Lung microvascular endothelial cell (primary cell): ENCODE results near the gene PDE4DIP. TPM values are rescaled to one million over a fixed set of nuclear protein-coding genes. Genes with fewer than 3 reads are reported as not detected.
"Not testable (repeated sequence)": the region's sequence is repeated elsewhere in the genome, so short reads cannot be mapped to it uniquely, and the experiment has no call there.

Source experiments
- DNase-seq, 2 donors: peaks; one replicate each; pipeline versions ENCODE4 v3.0.0 to v3.0.0-alpha.2; 2010; ENCODE audit warnings: low read depth in 2 of 2
- total RNA-seq: library from RNA; depleted of rRNA; stranded (reverse); fragments of >200 nt; gene quantifications from 2 replicates; pipeline ENCODE4 v1.2.1, GENCODE V29; 2014

PDE4DIP gene
- total RNA-seq, 1 donor from 2014 or later, result 3.4 TPM

DNA sequence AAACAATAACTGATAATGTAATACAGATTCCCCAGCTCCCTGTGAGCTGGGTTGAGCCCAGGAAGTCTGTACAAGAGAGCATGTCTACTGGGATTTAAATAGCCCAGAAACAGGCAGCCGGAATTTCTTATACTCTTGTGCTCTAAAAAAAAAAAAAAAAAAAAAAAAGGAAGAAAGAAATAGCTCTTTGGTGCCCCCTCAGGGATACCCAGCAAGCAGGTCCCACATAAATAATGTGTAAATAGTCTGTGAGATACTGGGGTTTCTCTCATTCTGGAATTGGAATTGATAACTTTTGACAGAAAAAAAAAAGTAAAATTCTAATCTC lies 25.4 kb downstream of the PDE4DIP start:
- DNase-seq, result not testable (repeated sequence)

- DNase-seq, result not testable (repeated sequence)
Measured at GRCh38 chr1:148874408-148875388, 30.5 kb downstream of the PDE4DIP start.

GRCh38 chr1:148879812-148880416 lies 35.7 kb downstream of the PDE4DIP start:
- DNase-seq, result not testable (repeated sequence)

DNA sequence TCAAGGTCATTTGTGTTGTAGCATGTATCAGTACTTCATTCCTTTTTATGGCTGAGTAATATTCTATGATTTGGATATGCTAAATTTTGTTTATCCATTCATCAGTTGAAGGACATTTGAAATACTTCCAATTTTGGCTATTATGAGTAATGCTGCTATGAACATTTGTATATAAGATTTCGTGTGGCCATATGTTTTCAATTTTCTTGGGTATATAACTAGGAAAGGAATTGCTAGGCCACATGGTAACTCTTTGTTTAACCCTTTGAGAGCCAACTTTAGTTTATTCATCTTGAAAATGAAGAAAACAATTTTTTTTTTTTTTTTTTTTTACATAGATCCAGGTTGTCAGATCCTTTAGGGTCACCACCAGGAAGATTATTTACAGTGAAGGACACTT lies 37.0 kb downstream of the PDE4DIP start:
- DNase-seq, result not testable (repeated sequence)

GRCh38 chr1:148885219-148885618 lies 41.0 kb downstream of the PDE4DIP start:
- DNase-seq, result not testable (repeated sequence)

DNA sequence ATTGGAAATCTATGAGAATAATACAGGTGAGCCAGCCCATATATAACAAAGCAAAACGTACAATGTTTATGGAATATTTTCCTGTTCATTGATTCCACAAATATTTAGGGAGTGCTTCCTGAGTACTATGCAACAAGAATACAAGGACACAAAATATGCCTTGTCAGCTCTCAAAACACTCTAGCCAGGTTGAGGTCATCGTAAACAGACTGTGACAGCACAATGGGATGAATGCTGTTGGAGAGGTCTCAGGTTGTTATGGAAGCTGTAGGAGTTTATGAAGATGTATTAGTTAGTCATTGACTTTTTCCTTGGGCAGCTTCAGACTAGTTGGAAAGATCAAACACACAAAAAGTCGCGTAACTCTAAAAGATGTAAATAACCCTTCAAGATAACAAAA lies 42.1 kb downstream of the PDE4DIP start:
- DNase-seq, result not testable (repeated sequence)

DNA sequence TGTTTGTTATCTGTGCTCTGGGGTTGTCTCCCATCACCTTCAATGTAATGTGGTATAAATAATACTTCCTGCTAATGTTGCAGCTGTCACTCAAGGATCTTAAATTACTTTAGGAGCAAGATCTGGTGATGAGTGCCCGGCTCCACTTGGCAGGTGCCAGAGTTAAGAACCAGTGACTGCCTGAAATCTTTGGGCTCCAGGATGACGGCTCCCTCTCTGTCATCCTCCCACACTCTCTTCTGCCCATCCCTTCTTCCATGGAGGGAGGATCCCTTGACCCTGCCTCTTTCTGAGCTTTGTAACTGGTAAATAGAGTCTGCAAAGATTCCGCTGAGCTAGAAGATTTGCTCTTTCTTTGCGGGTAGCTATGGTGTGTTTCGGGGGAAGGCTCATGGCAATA lies 44.4 kb downstream of the PDE4DIP start:
- not testable (repeated sequence) for DNase-seq

- not testable (repeated sequence) for DNase-seq
Measured at GRCh38 chr1:148889267-148890074, 45.2 kb downstream of the PDE4DIP start.

DNA sequence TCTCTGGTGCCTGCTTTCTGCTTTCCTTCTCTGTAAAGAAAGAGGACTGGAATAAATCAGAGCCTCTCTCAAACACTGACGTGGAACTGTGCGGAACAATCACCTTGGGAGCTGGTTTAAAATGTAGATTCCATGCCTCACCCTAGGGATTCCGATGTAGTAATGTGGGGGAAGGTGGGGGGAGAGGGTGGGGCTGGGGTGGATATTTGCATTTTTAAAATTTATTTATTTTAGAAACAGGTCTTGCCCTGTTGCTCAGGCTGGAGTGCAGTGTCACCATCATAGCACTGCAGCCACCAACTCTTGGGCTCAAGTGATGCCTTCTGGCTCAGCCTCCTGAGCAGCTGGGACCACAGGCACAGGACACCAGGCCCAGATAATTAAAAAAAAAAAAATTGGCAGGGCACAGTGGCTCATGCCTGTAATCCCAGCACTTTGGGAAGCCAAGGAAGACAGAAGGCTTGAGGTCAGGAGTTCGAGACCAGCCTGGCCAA lies 45.9 kb downstream of the PDE4DIP start:
- DNase-seq, result not testable (repeated sequence)

GRCh38 chr1:148894360-148895352 lies 50.4 kb downstream of the PDE4DIP start:
- not testable (repeated sequence) for DNase-seq

DNA sequence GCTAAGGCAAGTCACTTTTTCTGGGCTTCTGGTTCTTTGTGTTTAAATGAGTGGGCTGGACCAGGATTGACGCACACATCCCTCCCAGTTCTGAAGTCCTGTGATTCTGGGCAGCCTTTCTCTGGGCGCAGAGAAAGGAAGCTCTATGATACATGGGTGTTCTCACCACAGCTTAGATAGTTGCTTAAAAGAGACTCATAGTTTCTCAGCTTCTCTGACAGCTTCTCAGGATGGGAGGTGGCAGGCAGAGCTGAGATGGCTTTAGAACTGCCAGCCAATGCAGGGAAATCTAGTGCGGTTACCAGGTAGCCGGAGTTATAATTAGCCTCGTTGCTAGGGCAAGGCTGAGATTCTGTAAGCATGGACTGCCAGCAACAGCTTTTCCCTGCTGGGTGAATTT lies 55.8 kb downstream of the PDE4DIP start:
- DNase-seq, result not testable (repeated sequence)

DNA sequence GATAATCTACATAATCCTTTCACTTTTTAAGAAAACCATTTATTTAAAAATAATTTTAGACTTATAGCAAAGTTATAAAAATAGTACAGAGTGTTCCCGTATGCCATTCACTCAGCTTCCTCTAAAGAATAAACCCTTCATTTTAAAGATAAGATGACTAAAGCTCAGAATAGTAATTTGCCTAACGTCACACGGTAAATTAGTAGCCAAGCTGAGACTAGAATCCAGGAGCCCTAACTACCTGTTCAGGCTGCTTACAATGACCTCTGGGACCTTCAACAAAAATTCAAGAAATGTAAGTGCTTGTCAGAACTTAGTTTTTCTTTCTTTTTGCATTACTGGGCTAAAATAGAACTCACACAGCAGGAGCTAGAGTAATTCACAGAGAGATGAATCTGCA lies 56.5 kb downstream of the PDE4DIP start:
- not testable (repeated sequence) for DNase-seq

GRCh38 chr1:148901150-148901952 lies 57.1 kb downstream of the PDE4DIP start:
- not testable (repeated sequence) for DNase-seq

GRCh38 chr1:148901953-148902341 lies 57.7 kb downstream of the PDE4DIP start:
- not testable (repeated sequence) for DNase-seq

GRCh38 chr1:148909219-148909826 lies 65.1 kb downstream of the PDE4DIP start:
- not testable (repeated sequence) for DNase-seq

GRCh38 chr1:148911303-148911928 lies 67.2 kb downstream of the PDE4DIP start:
- not testable (repeated sequence) for DNase-seq

GRCh38 chr1:148916222-148916621 lies 72.0 kb downstream of the PDE4DIP start:
- DNase-seq, result not testable (repeated sequence)

GRCh38 chr1:148916695-148917348 lies 72.6 kb downstream of the PDE4DIP start:
- DNase-seq, result not testable (repeated sequence)
